Neural cell (in vitro differentiated cells): ENCODE results near the gene SLC9A3. TPM values are rescaled to one million over a fixed set of nuclear protein-coding genes. Genes with fewer than 3 reads are reported as not detected.

Source experiments
- H2AFZ ChIP-seq: fragments of 200-600, 300-800 bp; sonication (generic), shearing (Covaris generic); 2 replicates; pipeline ENCODE4 v1.6.0; 2014; ENCODE audit warnings: low read depth, mild to moderate bottlenecking, antibody characterized with exemption, low read length, moderate library complexity
- H3F3A ChIP-seq: fragments of 200-600 bp; shearing (Covaris generic); 2 replicates; pipeline ENCODE4 v1.6.1; 2016; ENCODE audit warnings: mild to moderate bottlenecking, moderate library complexity, mixed read lengths, antibody characterized with exemption, low read length; ENCODE audit not compliant: insufficient read depth, poor library complexity, severe bottlenecking
- H3K27ac ChIP-seq: fragments of 200-600, 300-800 bp; sonication (generic), shearing (Covaris generic); 2 replicates; pipeline ENCODE4 v1.5.1; 2014; ENCODE audit warnings: mild to moderate bottlenecking, low read length, moderate library complexity
- H3K27me3 ChIP-seq: fragments of 300-800, 200-600 bp; sonication (generic), shearing (Covaris generic); 2 replicates; pipeline ENCODE4 v1.6.0; 2014; ENCODE audit warnings: mild to moderate bottlenecking, low read depth, low read length, moderate library complexity; ENCODE audit not compliant: insufficient read depth
- H3K36me3 ChIP-seq: fragments of 300-800, 200-600 bp; sonication (generic), shearing (Covaris generic); 2 replicates; pipeline ENCODE4 v1.5.1; 2014; ENCODE audit warnings: mild to moderate bottlenecking, antibody characterized with exemption, low read length, moderate library complexity; ENCODE audit not compliant: insufficient read depth
- H3K4me2 ChIP-seq: fragments of 300-800, 200-600 bp; sonication (generic), shearing (Covaris generic); 2 replicates; pipeline ENCODE4 v1.6.0; 2014; ENCODE audit warnings: mild to moderate bottlenecking, low read length
- H3K4me3 ChIP-seq: fragments of 300-800, 200-600 bp; sonication (generic), shearing (Covaris generic); 2 replicates; pipeline ENCODE4 v1.5.1; 2014; ENCODE audit warnings: mild to moderate bottlenecking, low read length, moderate library complexity
- H3K79me2 ChIP-seq: fragments of 200-600 bp; shearing (Covaris generic); replicated peaks from 2 replicates; pipeline ENCODE4 v1.6.0; 2014; ENCODE audit warnings: mild to moderate bottlenecking, low read length, moderate library complexity; ENCODE audit not compliant: insufficient read depth
- H3K9ac ChIP-seq: fragments of 300-800, 200-600 bp; sonication (generic), shearing (Covaris generic); 2 replicates; pipeline ENCODE4 v1.6.1; 2016; ENCODE audit warnings: mild to moderate bottlenecking, low read length, mixed read lengths
- H3K9me2 ChIP-seq: fragments of 200-600 bp; shearing (Covaris generic); 2 replicates; pipeline ENCODE4 v1.6.1; 2016; ENCODE audit warnings: mild to moderate bottlenecking, low read length, mixed read lengths; ENCODE audit not compliant: insufficient read depth
- H3K9me3 ChIP-seq: fragments of 200-600, 300-800 bp; sonication (generic), shearing (Covaris generic); 2 replicates; pipeline ENCODE4 v1.6.1; 2016; ENCODE audit warnings: mild to moderate bottlenecking, mixed run types, low read length, moderate library complexity, mixed read lengths
- H4K20me1 ChIP-seq: fragments of 200-600 bp; shearing (Covaris generic); 2 replicates; pipeline ENCODE4 v1.6.1; 2016; ENCODE audit warnings: mild to moderate bottlenecking, mixed run types; ENCODE audit not compliant: insufficient read depth
- CTCF ChIP-seq: fragments of 450-650 bp; IDR thresholded peaks from 2 replicates; pipeline ENCODE4 v1.5.1; 2014; ENCODE audit warnings: antibody characterized with exemption, mild to moderate bottlenecking, moderate library complexity; ENCODE audit not compliant: poor library complexity, severe bottlenecking
- EP300 ChIP-seq: fragments of 450-650 bp; conservative IDR thresholded peaks from 2 replicates; pipeline ENCODE4 v1.6.1; 2014; ENCODE audit warnings: antibody characterized with exemption, mild to moderate bottlenecking, moderate library complexity; ENCODE audit not compliant: poor library complexity, severe bottlenecking
- EZH2 ChIP-seq: fragments of 200-600, 300-800 bp; shearing (Covaris generic), sonication (generic); IDR thresholded peaks from 2 replicates; pipeline ENCODE4 v1.6.1; 2014; ENCODE audit warnings: antibody characterized with exemption, low read length, borderline replicate concordance, mild to moderate bottlenecking; ENCODE audit not compliant: insufficient read depth, poor library complexity, severe bottlenecking
- MXI1 ChIP-seq: fragments of 450-650 bp; conservative IDR thresholded peaks from 2 replicates; pipeline ENCODE4 v1.6.1; 2014; ENCODE audit warnings: antibody characterized with exemption, mild to moderate bottlenecking; ENCODE audit not compliant: poor library complexity, severe bottlenecking
- POLR2AphosphoS5 ChIP-seq: IDR thresholded peaks from 2 replicates; pipeline ENCODE4 v1.6.1; 2012
- RAD21 ChIP-seq: fragments of 450-650 bp; conservative IDR thresholded peaks from 2 replicates; pipeline ENCODE4 v1.6.1; 2014; ENCODE audit warnings: antibody characterized with exemption, mild to moderate bottlenecking, moderate library complexity
- REST ChIP-seq: IDR thresholded peaks from 2 replicates; pipeline ENCODE4 v1.6.1; 2012; ENCODE audit warnings: borderline replicate concordance
- SMC3 ChIP-seq: fragments of 450-650 bp; conservative IDR thresholded peaks from 2 replicates; pipeline ENCODE4 v1.6.1; 2014; ENCODE audit warnings: antibody characterized with exemption, mild to moderate bottlenecking, moderate library complexity; ENCODE audit not compliant: poor library complexity
- TAF1 ChIP-seq: IDR thresholded peaks from 2 replicates; pipeline ENCODE4 v1.6.1; 2012; ENCODE audit warnings: low read depth
- polyA plus RNA-seq: library from polyadenylated mRNA; depleted of rRNA; stranded (reverse); fragments of >200 nt; gene quantifications from 2 replicates; pipeline ENCODE4 v1.2.3, GENCODE V29; 2014

SLC9A3 gene
- polyA plus RNA-seq, 1 donor from 2014 or later: 4.0 TPM

- no peak overlapping the region for H3K27ac ChIP-seq
- H3K36me3 ChIP-seq: no peaks in the 10 kb centered on the region
- no peaks in the 10 kb centered on the region for H3F3A ChIP-seq
- TF ChIP-seq EZH2: no peak
- TF ChIP-seq POLR2AphosphoS5: no peak
- TF ChIP-seq EP300: no peak
- no peak for TF ChIP-seq TAF1
- TF ChIP-seq SMC3: no peak
- no peak for TF ChIP-seq CTCF
- TF ChIP-seq RAD21: no peak
- TF ChIP-seq REST: no peak
- TF ChIP-seq MXI1: no peak
- H2AFZ ChIP-seq: no peak overlapping the region
- H3K27me3 ChIP-seq: no peaks in the 10 kb centered on the region
- no peak overlapping the region for H3K9ac ChIP-seq
- H3K79me2 ChIP-seq: no peaks in the 10 kb centered on the region
- H4K20me1 ChIP-seq: no peaks in the 10 kb centered on the region
- no peaks in the 10 kb centered on the region for H3K9me2 ChIP-seq
- no peak overlapping the region for H3K4me2 ChIP-seq
- H3K4me3 ChIP-seq: no peak overlapping the region
- no peaks in the 10 kb centered on the region for H3K9me3 ChIP-seq
Observed at GRCh38 chr5:458547-459353, 65.5 kb downstream of the SLC9A3 start.

DNA sequence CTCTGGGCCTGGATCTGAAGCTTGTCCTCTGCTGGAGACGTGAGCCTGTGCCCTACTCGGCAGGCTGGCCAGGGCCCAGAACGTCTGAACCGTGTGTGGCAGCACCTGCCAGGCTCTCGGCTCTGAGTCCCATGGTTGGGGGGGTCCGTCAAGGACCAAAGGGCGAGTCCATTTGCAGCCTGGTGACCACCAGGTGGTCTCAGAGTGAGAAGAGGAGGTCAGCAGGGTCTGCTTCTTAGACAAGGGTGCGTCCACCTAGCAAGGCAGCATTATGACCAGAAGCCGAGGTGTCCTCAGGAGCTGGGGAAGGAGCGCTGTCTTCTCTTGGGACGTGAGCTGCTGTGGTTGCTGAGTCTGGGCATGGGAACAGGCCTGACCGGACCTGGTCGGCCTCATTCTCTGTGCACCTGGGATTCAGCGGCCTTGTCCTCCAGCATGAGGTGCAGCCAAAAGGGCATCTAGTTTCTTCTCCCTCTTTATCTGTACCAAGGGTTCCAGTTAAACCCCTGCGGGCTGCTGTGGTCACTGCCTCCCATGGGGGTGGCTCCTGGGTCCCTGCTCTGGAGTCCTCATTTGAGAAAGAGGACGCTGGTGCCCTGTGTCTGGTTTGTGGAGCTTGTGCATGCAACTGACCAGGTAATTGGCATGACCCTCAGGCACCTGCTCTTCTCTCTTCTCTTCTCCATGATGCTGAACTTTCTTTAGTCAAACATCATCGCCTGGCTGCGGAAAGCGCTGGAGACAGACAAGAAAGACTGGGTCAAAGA lies 66.9 kb downstream of the SLC9A3 start:
- Histone ChIP-seq H3K27ac (no peak overlapping the region), H3K27me3 (no peaks in the 10 kb centered on the region), H3F3A (no peaks in the 10 kb centered on the region), H3K4me2 (no peak overlapping the region), H2AFZ (no peak overlapping the region), H3K4me3 (no peak overlapping the region), H3K9me2 (no peaks in the 10 kb centered on the region), H3K79me2 (no peaks in the 10 kb centered on the region), H3K9me3 (peaks cover 3% of the 10 kb centered on the region), H3K9ac (no peak overlapping the region), H4K20me1 (no peaks in the 10 kb centered on the region), H3K36me3 (peaks cover 11% of the 10 kb centered on the region)
- TF ChIP-seq RAD21: no peak
- TF ChIP-seq REST: no peak
- no peak for TF ChIP-seq SMC3
- no peak for TF ChIP-seq CTCF
- TF ChIP-seq EZH2: no peak
- no peak for TF ChIP-seq MXI1
- no peak for TF ChIP-seq EP300
- TF ChIP-seq POLR2AphosphoS5: no peak
- no peak for TF ChIP-seq TAF1
